Measurements from ENCODE around the gene MOCS3. TPM values are rescaled to one million over a fixed set of nuclear protein-coding genes. Genes with fewer than 3 reads are reported as not detected.

MOCS3 gene
- 7.6 and 8.3 TPM in 2 replicates for total RNA-seq

GRCh38 chr20:50958615-50959542 is at the start of gene MOCS3:
Gene MOCS3, plus strand, starts transcription at chr20:50958818. Its CDS starts 25 bp downstream, at chr20:50958843.

GRCh38 chr20:50931306-50932015 is 27.2 kb upstream of the MOCS3 start, which contains the start of gene ADNP:
Gene ADNP, minus strand, starts transcription at chr20:50931437. Its CDS starts 27,441 bp downstream, at chr20:50903996.

GRCh38 chr20:50957798-50958614 is 612 bp upstream of the MOCS3 start, which contains the start of gene DPM1:
Gene DPM1, minus strand, starts transcription at chr20:50958532. Its CDS starts 9 bp downstream, at chr20:50958523.

Other genes starting within 250 kb of the MOCS3 start
- gene PARD6B, start 227.2 kb upstream of the MOCS3 start, total RNA-seq: 0.20 and 0.59 TPM in 2 replicates
- 13.5 and 19.5 TPM in 2 replicates for gene BCAS4, start 163.8 kb upstream of the MOCS3 start, total RNA-seq
- gene ADNP, start 27.4 kb upstream of the MOCS3 start, total RNA-seq: 40.4 and 49.5 TPM in 2 replicates
- 39.4 and 43.4 TPM in 2 replicates for gene DPM1, start 286 bp upstream of the MOCS3 start, total RNA-seq
- 3.2 and 18.6 TPM in 2 replicates for gene KCNG1, start 64.3 kb downstream of the MOCS3 start, total RNA-seq

All from smooth muscle cell of the pulmonary artery (primary cell).